Tongue (tissue), 3 donors: ENCODE measurements around the gene MAPK7. TPM values are rescaled to one million over a fixed set of nuclear protein-coding genes. Genes with fewer than 3 reads are reported as not detected.
A peak's percentile ranks its signal among the peaks of the same experiment; 100 is the strongest.

Experiments
- DNase-seq: peaks from one replicate; pipeline ENCODE4 v3.0.0-alpha.2; 2015
- small RNA-seq: library from RNA; depleted of rRNA; stranded (forward); fragments of <200 nt; gene quantifications from one replicate; pipeline ENCODE3, GENCODE V24; 2014; ENCODE audit warnings: low replicate concordance
- total RNA-seq: library from RNA; depleted of rRNA; stranded (reverse); fragments of >200 nt; gene quantifications from one replicate; pipeline ENCODE4 v1.2.3, GENCODE V29; 2014

MAPK7 gene
- total RNA-seq, 1 donor from 2014 or later = 29.3 TPM

- DNase-seq = no peak
These were observed 42.9 kb downstream of the MAPK7 start for GRCh38 chr17:19421219-19421618.

- peak; percentile 38 for DNase-seq
These were observed 43.6 kb downstream of the MAPK7 start for GRCh38 chr17:19421926-19422325.

- no peak for DNase-seq
These were observed 46.9 kb downstream of the MAPK7 start for GRCh38 chr17:19424934-19425868.

GRCh38 chr17:19426631-19427030 lies 48.3 kb downstream of the MAPK7 start:
- DNase-seq = no peak

GRCh38 chr17:19431691-19432090 lies 53.4 kb downstream of the MAPK7 start:
- DNase-seq = no peak

Small RNAs within 50 kb of the gene (small RNA-seq; reads per million reads assigned to genes)
- gene MIR1180 (4.9 reads per million, percentile 92 among the genes with 10 or more reads in this experiment), gene RF00537 (not detected)

Other genes with a start within 250 kb of the MAPK7 start
- gene EPN2, start 141.1 kb upstream of the MAPK7 start, total RNA-seq = 48.8 TPM
- 5.1 TPM for gene B9D1, start 15.8 kb upstream of the MAPK7 start, total RNA-seq
- 77.4 TPM for gene MFAP4, start 8.7 kb downstream of the MAPK7 start, total RNA-seq
- 3.2 TPM for gene RNF112, start 32.7 kb downstream of the MAPK7 start, total RNA-seq
- 10.9 TPM for gene SLC47A1, start 155.4 kb downstream of the MAPK7 start, total RNA-seq